Measurements from ENCODE around the gene GFY.

DNA sequence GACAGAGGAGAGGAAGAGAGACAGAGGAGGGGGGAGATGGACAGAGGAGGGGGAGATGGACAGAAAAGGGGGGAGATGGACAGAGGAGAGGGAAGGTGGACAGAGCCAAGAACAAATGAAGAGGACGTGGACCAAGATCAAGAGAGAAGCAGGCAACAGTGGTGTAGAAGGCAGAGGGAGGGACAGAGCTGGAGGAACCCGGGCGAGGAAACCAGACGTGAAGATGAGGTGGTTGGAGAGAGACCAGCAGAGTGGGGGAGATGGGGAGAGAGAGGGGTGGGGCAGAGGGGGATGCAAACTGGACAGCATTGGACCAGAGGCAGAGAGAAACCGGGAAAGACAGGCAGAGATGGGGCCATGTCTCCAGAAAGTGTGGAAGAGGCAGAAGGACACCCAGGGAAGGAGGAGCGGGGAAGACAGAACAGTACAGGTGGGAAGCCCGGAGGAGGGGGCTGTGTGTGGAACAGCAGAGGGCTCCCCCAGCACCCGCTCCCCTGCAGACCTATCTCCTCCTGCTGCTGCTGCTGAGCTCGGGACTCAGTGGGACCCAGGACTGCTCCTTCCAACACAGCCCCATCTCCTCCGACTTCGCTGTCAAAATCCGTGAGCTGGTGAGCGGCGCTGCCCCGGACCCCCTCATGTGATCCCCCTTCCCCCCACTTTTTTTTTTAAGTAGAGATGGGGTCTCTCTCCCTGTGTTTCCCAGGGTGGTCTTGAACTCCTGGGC lies 50.2 kb downstream of the GFY start:
- TF ChIP-seq, protein P1, sequence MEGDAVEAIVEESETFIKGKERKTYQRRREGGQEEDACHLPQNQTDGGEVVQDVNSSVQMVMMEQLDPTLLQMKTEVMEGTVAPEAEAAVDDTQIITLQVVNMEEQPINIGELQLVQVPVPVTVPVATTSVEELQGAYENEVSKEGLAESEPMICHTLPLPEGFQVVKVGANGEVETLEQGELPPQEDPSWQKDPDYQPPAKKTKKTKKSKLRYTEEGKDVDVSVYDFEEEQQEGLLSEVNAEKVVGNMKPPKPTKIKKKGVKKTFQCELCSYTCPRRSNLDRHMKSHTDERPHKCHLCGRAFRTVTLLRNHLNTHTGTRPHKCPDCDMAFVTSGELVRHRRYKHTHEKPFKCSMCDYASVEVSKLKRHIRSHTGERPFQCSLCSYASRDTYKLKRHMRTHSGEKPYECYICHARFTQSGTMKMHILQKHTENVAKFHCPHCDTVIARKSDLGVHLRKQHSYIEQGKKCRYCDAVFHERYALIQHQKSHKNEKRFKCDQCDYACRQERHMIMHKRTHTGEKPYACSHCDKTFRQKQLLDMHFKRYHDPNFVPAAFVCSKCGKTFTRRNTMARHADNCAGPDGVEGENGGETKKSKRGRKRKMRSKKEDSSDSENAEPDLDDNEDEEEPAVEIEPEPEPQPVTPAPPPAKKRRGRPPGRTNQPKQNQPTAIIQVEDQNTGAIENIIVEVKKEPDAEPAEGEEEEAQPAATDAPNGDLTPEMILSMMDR (IDR thresholded peaks at IDR 0.05), result no peak
- TF ChIP-seq POLR2A (IDR thresholded peaks at IDR 0.05), result no peak
- no peak for TF ChIP-seq POLR2AphosphoS5 (IDR thresholded peaks at IDR 0.05)
- no peak for TF ChIP-seq EP300 (IDR thresholded peaks at IDR 0.05; ENCODE audit: low read depth)
